OCI-LY3 (cell line): ENCODE measurements around the gene LSS.

ENCODE experiments used
- CTCF ChIP-seq: fragments of 200-600, 300-600 bp; sonication (generic); IDR thresholded peaks from 2 replicates; pipeline ENCODE4 v1.5.1; 2014; ENCODE audit warnings: antibody characterized with exemption, low read length, low read depth
- EZH2phosphoT487 ChIP-seq: fragments of 200-600 bp; shearing (Covaris generic); IDR thresholded peaks from 2 replicates; pipeline ENCODE4 v1.6.1; 2018; ENCODE audit warnings: antibody characterized with exemption, mixed run types, low read depth

- no peak for TF ChIP-seq CTCF
- TF ChIP-seq EZH2phosphoT487, result no peak
Measured at GRCh38 chr21:46184625-46185555, 43.7 kb downstream of the LSS start.
